Measurements from ENCODE around the gene TUBA4A. TPM values are rescaled to one million over a fixed set of nuclear protein-coding genes. Genes with fewer than 3 reads are reported as not detected.

Gene TUBA4A
- total RNA-seq, 2 experiments from 2014 or later, result 96.0 to 186 TPM

DNA sequence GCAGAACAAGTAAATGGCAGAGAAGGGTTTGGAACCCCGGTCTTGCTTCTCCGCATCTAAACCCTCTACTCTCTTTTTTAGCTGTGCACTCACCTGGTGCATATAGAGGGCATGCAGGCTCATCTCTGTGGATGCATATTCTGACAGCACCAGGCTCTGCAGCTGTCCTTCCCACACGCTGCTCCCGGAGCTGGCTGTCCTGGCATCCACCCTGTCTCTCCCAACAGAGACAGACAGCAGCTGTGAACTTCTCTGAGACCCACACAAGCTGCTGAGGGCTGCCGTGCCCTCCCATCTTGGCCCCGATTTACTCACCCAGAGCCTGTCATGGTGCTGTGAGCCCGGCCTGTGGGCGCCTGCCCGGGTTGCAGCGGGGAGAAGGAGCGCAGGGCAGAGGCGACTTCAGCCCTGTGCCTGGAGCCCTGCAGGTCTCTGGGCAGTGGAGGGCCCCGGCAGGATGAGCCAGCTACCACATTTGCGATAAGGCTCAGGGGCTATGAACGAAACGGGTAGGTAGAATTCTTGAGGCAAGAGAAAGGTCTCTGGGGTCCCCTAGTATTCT, 31.7 kb downstream of the TUBA4A start:
- intact Hi-C loops (cut with micrococcal nuclease; ENCODE audit: unreplicated experiment), result no loop called here
- no TSS peak for BruUV-seq (replicated peaks)
- Histone ChIP-seq H3K4me1 (ENCODE audit: insufficient read depth, low read length, poor library complexity, severe bottlenecking) (peaks cover 10% of the 10 kb centered on the region), H3K9me3 (ENCODE audit: low read length) (no peaks in the 10 kb centered on the region), H3K9me2 (ENCODE audit: insufficient read depth, low read length) (no peaks in the 10 kb centered on the region), H3K4me2 (ENCODE audit: low read length) (no peak overlapping the region), H2AFZ (ENCODE audit: low read length) (no peak overlapping the region), H3K79me2 (ENCODE audit: insufficient read depth, low read depth, low read length) (no peaks in the 10 kb centered on the region), H4K20me1 (ENCODE audit: insufficient read depth, low read length) (no peaks in the 10 kb centered on the region), H3K36me3 (ENCODE audit: insufficient read depth, low read length) (peaks cover 60% of the 10 kb centered on the region), H3K4me3 (ENCODE audit: low read depth, low read length, poor library complexity, severe bottlenecking) (no peak overlapping the region), H3K27ac (ENCODE audit: low read depth, low read length, poor library complexity, severe bottlenecking) (no peak overlapping the region)
- DNase-seq (ENCODE audit: low spot score), result no peak
- no peak for TF ChIP-seq EZH2phosphoT487 (IDR thresholded peaks at IDR 0.05; ENCODE audit: borderline replicate concordance, low read depth, low read length)
- TF ChIP-seq, protein P1, sequence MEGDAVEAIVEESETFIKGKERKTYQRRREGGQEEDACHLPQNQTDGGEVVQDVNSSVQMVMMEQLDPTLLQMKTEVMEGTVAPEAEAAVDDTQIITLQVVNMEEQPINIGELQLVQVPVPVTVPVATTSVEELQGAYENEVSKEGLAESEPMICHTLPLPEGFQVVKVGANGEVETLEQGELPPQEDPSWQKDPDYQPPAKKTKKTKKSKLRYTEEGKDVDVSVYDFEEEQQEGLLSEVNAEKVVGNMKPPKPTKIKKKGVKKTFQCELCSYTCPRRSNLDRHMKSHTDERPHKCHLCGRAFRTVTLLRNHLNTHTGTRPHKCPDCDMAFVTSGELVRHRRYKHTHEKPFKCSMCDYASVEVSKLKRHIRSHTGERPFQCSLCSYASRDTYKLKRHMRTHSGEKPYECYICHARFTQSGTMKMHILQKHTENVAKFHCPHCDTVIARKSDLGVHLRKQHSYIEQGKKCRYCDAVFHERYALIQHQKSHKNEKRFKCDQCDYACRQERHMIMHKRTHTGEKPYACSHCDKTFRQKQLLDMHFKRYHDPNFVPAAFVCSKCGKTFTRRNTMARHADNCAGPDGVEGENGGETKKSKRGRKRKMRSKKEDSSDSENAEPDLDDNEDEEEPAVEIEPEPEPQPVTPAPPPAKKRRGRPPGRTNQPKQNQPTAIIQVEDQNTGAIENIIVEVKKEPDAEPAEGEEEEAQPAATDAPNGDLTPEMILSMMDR (conservative IDR thresholded peaks at IDR 0.05; ENCODE audit: low read length), result no peak
- ChIA-PET POLR2A (no interaction called here), CTCF (ENCODE audit: unreplicated experiment) (no interaction called here)

DNA sequence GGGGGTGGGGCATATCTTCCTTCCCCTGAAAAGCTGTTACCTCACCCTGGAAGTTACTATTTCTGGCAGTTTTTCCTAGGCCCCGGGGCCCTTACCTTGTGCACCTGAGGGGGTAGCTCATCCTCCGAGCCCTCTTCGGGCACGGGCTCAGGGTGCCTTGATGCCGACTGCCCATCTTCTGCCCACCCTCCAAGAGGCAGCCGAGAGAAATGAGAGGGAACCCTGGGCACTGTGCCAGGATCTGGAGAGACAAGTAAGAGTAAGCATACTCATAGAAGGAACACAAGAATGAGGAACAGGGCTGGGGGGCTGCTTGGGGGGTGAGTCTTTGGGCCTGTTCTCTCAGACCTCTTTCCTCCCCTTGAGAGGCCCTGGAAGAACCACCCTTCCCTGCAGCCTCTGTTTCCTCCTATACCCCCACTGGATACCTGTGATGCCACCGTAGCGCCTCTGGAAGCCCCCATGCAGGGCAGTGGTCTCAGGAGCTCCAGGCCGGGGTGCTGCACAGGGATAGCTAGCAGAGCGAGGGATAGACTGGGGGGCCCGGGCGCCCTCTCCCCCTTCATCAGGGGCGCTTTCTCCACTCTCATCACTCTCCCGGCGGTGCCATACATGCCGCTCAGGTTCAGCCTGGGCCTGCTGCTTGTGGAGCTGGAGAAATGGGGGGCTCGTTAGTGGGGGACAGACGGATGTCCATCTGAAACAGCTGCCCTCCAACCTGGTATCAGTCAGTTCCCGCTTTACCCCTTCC, 32.9 kb downstream of the TUBA4A start:
- Histone ChIP-seq H2AFZ (ENCODE audit: low read length) (no peak overlapping the region), H3K27ac (ENCODE audit: low read depth, low read length, poor library complexity, severe bottlenecking) (no peak overlapping the region), H3K9me2 (ENCODE audit: insufficient read depth, low read length) (no peaks in the 10 kb centered on the region), H3K36me3 (ENCODE audit: insufficient read depth, low read length) (peaks cover 54% of the 10 kb centered on the region), H3K4me3 (ENCODE audit: low read depth, low read length, poor library complexity, severe bottlenecking) (no peak overlapping the region), H3K4me1 (ENCODE audit: insufficient read depth, low read length, poor library complexity, severe bottlenecking) (peaks cover 10% of the 10 kb centered on the region), H3K9me3 (ENCODE audit: low read length) (no peaks in the 10 kb centered on the region), H3K79me2 (ENCODE audit: insufficient read depth, low read depth, low read length) (no peaks in the 10 kb centered on the region), H3K4me2 (ENCODE audit: low read length) (no peak overlapping the region), H4K20me1 (ENCODE audit: insufficient read depth, low read length) (no peaks in the 10 kb centered on the region)
- TF ChIP-seq, protein P1 (conservative IDR thresholded peaks at IDR 0.05; ENCODE audit: low read length), result no peak
- TF ChIP-seq EZH2phosphoT487 (IDR thresholded peaks at IDR 0.05; ENCODE audit: borderline replicate concordance, low read depth, low read length), result no peak
- no TSS peak for BruUV-seq (replicated peaks)
- intact Hi-C loops (cut with micrococcal nuclease; ENCODE audit: unreplicated experiment), result no loop called here
- no peak for DNase-seq (ENCODE audit: low spot score)
- CTCF ChIA-PET (ENCODE audit: unreplicated experiment), result no interaction called here
- POLR2A ChIA-PET, result interaction anchor here (0.6 kb wide), 2 partner anchors 15 to 1678 kb away, joined by 3 read pairs; no protein-coding TSS in a partner anchor

Data from OCI-LY7 (cell line).